ENCODE results near the gene PIEZO2.

The PIEZO2 gene

GRCh38 chr18:11033503-11033902 lies 115.9 kb downstream of the PIEZO2 start:
- no peak for DNase-seq (ENCODE audit: low read depth in 4 of 4, low spot score in 1 of 4)

- DNase-seq (ENCODE audit: low read depth in 4 of 4, low spot score in 1 of 4), result no peak
Observed at GRCh38 chr18:11031966-11032365, 117.4 kb downstream of the PIEZO2 start.

DNA sequence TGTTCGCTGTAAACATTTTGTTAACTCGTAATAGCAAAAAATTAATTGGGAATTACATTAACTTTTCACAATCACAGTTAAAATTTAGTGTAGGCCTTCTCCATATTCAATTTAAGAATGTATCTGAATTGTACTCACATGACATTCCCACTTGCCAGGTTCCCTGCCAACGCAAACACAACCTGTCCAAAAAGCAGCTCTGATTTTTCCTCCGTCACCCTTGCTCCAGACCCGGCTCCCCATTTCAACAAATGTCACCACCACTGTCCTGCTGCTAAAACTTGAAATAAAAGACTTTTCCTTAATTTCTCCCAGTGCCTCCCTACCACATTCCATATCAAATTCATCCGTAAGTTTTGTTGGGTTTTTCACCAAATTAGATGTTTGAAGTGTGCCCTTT lies 120.3 kb downstream of the PIEZO2 start:
- no peak for DNase-seq (ENCODE audit: low read depth in 4 of 4, low spot score in 1 of 4)

DNA sequence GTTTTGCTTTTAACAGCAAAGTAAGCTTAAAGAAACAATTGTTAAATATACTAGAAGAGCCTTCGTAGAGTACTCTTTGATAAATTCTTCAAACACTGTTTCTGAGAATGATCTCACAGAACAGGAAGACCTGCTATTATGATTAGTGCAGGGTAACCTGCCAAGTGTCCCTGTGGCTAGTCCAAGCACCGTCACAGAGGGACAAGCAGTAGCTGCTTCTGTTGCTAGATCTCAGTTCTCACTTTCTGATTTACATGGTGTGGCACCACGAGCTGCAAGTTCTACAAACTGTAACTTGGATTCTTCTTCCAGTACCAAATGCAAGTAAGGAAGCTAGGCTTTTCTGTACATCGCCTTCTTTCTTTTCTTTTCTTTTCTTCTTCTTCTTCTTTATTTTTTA lies 121.5 kb downstream of the PIEZO2 start:
- DNase-seq (ENCODE audit: low read depth in 4 of 4, low spot score in 1 of 4), result no peak

DNA sequence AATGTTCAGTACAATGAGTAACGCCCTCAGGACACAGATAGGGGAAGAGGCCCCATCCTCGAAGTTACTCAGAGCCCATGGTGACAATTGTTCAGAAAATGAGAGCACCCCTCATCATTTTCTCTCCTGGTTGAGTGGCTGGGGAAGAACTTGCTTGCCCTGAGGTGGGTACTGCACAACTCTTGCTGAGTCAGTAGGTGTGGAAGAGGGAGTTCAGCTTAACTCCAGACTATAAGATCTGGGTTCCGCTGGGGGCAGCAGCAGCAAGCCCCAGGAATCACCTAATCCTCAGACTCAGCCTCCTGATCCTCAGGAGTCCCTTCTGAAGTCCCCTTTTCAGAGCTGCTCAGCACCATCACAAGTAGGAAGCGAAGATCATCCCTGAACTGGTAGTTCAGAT lies 123.7 kb downstream of the PIEZO2 start:
- no peak for DNase-seq (ENCODE audit: low read depth in 4 of 4, low spot score in 1 of 4)

DNA sequence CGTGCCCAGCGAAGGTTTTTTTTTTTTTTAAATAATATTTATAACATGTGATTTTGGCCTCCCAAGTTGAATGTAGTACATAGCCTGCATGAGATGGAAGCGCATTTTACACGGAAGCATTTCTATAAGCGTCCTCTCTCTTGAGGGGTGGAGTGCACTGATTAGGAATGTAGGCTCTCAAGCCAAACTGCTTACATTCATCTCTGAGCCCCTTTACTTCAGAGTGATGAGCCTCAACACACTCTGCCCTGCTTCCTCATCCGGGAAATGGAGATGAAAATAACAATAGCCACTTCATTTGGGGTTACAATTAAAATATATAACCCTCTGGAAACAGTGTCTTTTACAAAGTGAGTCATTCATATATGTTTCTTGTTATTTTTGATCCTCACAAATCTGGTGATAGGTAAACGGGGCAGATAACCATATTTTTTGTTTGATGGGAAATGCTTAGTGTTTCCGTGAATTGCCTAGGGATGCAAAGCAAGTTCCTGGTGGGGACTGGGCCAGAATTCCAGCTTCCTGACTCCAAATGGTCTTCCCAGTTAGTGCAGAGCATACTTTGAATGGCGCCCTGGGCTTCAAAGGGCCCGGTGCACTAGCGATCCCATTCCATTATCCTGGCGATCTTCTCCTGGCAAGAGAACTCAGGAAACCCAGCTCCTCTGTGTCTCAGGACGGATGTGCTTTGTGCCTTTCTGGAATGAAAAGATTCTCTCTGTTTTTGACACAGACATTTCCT lies 124.3 kb downstream of the PIEZO2 start:
- DNase-seq (ENCODE audit: low read depth in 4 of 4, low spot score in 1 of 4), result no peak

GRCh38 chr18:11021477-11021876 lies 127.9 kb downstream of the PIEZO2 start:
- DNase-seq (ENCODE audit: low read depth in 4 of 4, low spot score in 1 of 4), result no peak

GRCh38 chr18:11020877-11021414 lies 128.4 kb downstream of the PIEZO2 start:
- DNase-seq (ENCODE audit: low read depth in 4 of 4, low spot score in 1 of 4), result no peak

DNA sequence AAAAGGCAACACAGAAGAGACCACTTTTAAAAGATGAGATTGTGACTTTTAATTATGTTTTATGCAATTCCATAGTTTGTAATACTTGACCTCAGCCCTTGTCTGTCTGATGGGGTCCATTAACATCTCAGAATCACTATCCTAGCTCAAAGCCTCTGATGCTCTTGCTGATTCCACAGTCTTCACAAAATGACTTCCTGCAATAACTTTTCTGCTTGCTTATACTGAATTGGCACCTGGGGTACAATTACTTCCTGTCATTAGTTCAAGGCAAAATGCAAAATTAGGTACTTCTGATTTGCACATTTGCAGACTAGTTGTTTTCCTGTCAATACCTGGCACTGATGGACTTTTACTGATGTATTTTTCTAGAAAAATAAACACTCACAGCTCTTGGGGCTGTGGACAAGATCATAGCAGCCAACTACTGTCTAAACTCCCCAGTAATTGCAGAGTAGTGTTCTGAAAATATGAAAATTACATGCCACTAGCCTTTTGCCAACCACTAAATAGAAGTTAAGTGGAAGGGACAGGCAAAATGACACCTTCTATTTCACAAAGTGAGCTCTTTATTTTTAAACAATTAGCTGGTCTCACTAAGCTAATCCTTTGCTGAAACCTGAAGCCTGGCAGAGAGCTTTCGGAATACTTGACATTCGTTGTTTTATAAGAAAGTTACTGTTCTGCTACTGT lies 129.1 kb downstream of the PIEZO2 start:
- no peak for DNase-seq (ENCODE audit: low read depth in 4 of 4, low spot score in 1 of 4)

- DNase-seq (ENCODE audit: low read depth in 4 of 4, low spot score in 1 of 4), result no peak
Observed at GRCh38 chr18:11019295-11020105, 129.9 kb downstream of the PIEZO2 start.

GRCh38 chr18:11009869-11010268 lies 139.5 kb downstream of the PIEZO2 start:
- DNase-seq (ENCODE audit: low read depth in 4 of 4, low spot score in 1 of 4), result no peak

DNA sequence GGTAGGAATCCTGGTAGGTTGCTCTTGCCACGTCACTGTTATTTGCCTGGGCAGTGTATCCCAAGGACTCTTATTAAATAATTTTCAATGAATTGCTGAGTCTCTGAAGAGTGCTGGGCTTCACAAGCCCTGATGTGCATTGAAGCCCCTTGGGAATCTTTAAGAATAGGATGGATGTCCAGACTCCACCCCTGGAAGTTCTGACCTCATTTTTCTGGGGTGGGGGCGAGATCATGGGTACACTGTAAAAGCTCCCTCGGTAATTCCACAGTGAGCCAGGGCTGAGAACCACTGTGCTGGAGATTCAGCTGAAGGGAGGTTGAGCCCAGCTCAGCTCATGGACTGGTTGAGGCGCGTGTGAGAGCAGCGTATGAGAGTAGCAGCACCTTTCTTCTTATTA lies 140.2 kb downstream of the PIEZO2 start:
- DNase-seq (ENCODE audit: low read depth in 4 of 4, low spot score in 1 of 4), result no peak

DNA sequence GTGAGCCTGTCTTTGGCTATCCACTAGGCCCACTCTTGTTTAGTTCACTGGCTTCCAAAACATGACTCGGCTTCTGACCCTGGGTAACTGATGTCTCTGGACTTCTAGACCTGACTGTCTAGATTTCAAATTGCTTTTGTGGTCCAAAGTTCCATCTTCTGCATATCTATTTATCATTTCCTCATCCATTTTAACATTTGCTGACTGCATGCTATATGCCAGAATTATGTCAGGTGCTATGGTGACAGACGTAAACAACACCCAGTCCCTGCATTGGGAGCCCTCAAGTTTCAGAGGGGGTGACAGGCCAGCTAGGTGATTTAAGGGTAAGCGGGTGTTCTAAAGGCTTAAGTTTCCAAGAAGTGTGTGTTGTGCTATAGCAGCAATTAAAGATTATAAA lies 140.9 kb downstream of the PIEZO2 start:
- DNase-seq (ENCODE audit: low read depth in 4 of 4, low spot score in 1 of 4), result no peak

GRCh38 chr18:11005528-11005927 lies 143.8 kb downstream of the PIEZO2 start:
- no peak for DNase-seq (ENCODE audit: low read depth in 4 of 4, low spot score in 1 of 4)

- DNase-seq (ENCODE audit: low read depth in 4 of 4, low spot score in 1 of 4), result no peak
Observed at GRCh38 chr18:11004951-11005350, 144.4 kb downstream of the PIEZO2 start.

- no peak for DNase-seq (ENCODE audit: low read depth in 4 of 4, low spot score in 1 of 4)
Observed at GRCh38 chr18:11004294-11004693, 145.1 kb downstream of the PIEZO2 start.

- no peak for DNase-seq (ENCODE audit: low read depth in 4 of 4, low spot score in 1 of 4)
Observed at GRCh38 chr18:11002796-11003195, 146.6 kb downstream of the PIEZO2 start.

- DNase-seq (ENCODE audit: low read depth in 4 of 4, low spot score in 1 of 4), result no peak
Observed at GRCh38 chr18:11002277-11002676, 147.1 kb downstream of the PIEZO2 start.

GRCh38 chr18:11000071-11000470 lies 149.3 kb downstream of the PIEZO2 start:
- no peak for DNase-seq (ENCODE audit: low read depth in 4 of 4, low spot score in 1 of 4)

DNA sequence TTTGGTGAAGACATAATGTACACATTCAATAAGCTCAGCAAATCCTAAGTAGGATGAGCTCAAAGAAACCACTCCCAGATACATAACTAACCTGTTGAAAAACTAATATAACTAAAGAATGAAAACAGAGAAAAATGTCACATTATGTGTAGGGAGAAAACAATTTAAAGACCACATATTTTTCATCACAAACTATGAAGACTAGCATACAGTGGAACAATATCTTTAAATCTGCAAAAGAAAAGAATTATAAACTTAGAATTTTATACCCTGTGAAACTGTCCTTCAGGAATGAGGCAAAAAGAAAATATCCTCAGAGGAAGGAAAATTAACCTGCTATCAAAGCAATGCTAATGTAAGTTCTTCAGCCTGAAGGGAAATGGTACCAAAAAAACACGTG lies 151.5 kb downstream of the PIEZO2 start:
- no peak for DNase-seq (ENCODE audit: low read depth in 4 of 4, low spot score in 1 of 4)

DNA sequence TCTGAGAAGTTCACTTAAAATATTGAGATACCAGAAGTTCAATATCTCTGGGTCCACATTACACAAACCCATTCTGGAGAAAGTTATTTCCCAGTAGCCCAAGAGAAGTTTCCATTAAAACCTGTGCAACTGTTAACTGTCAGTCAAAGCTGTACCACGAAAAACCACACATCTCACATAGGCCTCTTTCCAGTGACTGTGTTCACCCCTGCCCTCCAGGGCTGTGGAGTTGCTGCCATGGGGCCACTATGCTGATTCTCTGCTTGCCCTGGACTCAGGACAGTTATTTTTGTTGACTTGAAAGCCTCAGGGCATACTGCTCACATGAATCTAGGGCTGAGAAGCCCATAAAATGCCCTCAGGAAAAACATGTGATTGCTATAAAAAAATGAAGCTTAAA lies 153.8 kb downstream of the PIEZO2 start:
- no peak for DNase-seq (ENCODE audit: low read depth in 4 of 4, low spot score in 1 of 4)

DNA sequence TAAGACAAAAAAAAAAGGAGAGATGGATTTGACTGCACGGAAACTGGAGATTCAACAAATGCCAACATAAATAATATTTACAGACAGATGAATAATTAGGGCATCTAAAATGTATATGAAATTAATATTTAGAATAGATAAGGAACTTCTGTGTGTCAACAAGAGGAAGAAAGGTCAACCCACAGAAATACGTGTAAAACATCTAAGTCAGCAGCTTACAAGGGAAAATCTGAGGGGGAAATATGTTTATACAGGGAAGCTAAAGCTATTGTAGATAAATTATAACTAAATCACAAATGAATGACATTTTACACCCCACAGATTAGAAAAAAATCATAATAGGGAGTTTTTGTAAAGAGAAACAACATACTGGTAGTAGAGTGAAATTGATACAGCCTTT lies 159.9 kb downstream of the PIEZO2 start:
- no peak for DNase-seq (ENCODE audit: low read depth in 4 of 4, low spot score in 1 of 4)

All from stimulated activated CD4-positive, alpha-beta T cell treated with anti-CD3 and anti-CD28 coated beads, Interleukin-1b, Interleukin-23, amount 100 ng/mL, for 24 hours (primary cell).